Peyer's patch (tissue), 4 donors: Measurements from ENCODE around the gene TH. TPM values are rescaled to one million over a fixed set of nuclear protein-coding genes. Genes with fewer than 3 reads are reported as not detected.

Source experiments
- DNase-seq, 3 donors: peaks; one replicate each; pipeline ENCODE4 v3.0.0-alpha.2; 2017 to 2019
- H3K27ac ChIP-seq, 4 donors: fragments of 200-600 bp; sonication (generic); one replicate each; pipeline ENCODE4 v1.5.1; 2016 to 2019
- H3K27me3 ChIP-seq, 2 donors: fragments of 200-600 bp; sonication (generic); one replicate each; pipeline ENCODE4 v1.5.1; 2019
- H3K36me3 ChIP-seq, 3 donors: fragments of 200-600 bp; sonication (generic); one replicate each; pipeline ENCODE4 v1.5.1; 2016 to 2019
- H3K4me1 ChIP-seq, 4 donors: fragments of 200-600 bp; sonication (generic); one replicate each; pipeline ENCODE4 v1.5.1; 2016 to 2019
- H3K4me3 ChIP-seq, 4 donors: fragments of 200-600 bp; sonication (generic); 1 replicate in 3 of 4; 2 replicates in 1 of 4; pipeline ENCODE4 v1.5.1; 2016 to 2019; ENCODE audit warnings: mild to moderate bottlenecking in 1 of 4
- H3K9me3 ChIP-seq, 4 donors: fragments of 200-600 bp; sonication (generic); one replicate each; pipeline ENCODE4 v1.5.1; 2016 to 2019; ENCODE audit warnings: mild to moderate bottlenecking in 1 of 4
- CTCF ChIP-seq, 6 experiments: fragments of 450-650 bp in 4 of 6; fragments of 200-600 bp in 2 of 6; sonication (generic) in 1 of 6; IDR thresholded peaks; one replicate each; pipeline ENCODE4 v1.5.1; 2017 to 2019; ENCODE audit warnings: antibody characterized with exemption in 6 of 6, mild to moderate bottlenecking in 3 of 6, moderate library complexity in 1 of 6
- POLR2A ChIP-seq, 2 donors: fragments of 450-650 bp; IDR thresholded peaks; one replicate each; pipeline ENCODE4 v1.5.1; 2017; ENCODE audit warnings: antibody characterized with exemption in 2 of 2, mild to moderate bottlenecking in 2 of 2, moderate library complexity in 2 of 2
- total RNA-seq, 4 donors: library from RNA; depleted of rRNA; stranded (reverse); fragments of >200 nt; gene quantifications; one replicate each; pipeline ENCODE4 v1.1.0, GENCODE V29; 2016

The TH gene
- total RNA-seq, 4 donors from 2014 or later = 1.7 TPM; not detected in 3

- TF ChIP-seq POLR2A (IDR thresholded peaks at IDR 0.05) = no peak
- H3K4me3 ChIP-seq = peak overlapping the region; percentile 22 to 45 (median 37)
- DNase-seq = peak in 2 of 3 donors; percentile 17 to 56
- no peaks in the 10 kb centered on the region for H3K36me3 ChIP-seq
- H3K27ac ChIP-seq = no peak overlapping the region
- H3K9me3 ChIP-seq = no peaks in the 10 kb centered on the region
- H3K4me1 ChIP-seq = peaks cover 0 to 29% (median 6%) of the 10 kb centered on the region in 4 donors
- peaks cover 0 to 35% of the 10 kb centered on the region in 2 donors for H3K27me3 ChIP-seq
Observed at GRCh38 chr11:2137202-2138067, 34.2 kb downstream of the TH start.

GRCh38 chr11:2136952-2137201 is 34.7 kb downstream of the TH start:
- Histone ChIP-seq H3K36me3 (no peaks in the 10 kb centered on the region), H3K4me1 (peaks cover 0 to 29% (median 6%) of the 10 kb centered on the region in 4 donors), H3K4me3 (peak overlapping the region in 1 of 4 donors; percentile 12), H3K9me3 (no peaks in the 10 kb centered on the region), H3K27me3 (peaks cover 0 to 35% of the 10 kb centered on the region in 2 donors), H3K27ac (no peak overlapping the region)
- no peak for DNase-seq
- TF ChIP-seq POLR2A (IDR thresholded peaks at IDR 0.05) (no peak), CTCF (IDR thresholded peaks at IDR 0.05) (no peak)

GRCh38 chr11:2136209-2136951 is 35.2 kb downstream of the TH start:
- TF ChIP-seq CTCF (IDR thresholded peaks at IDR 0.05) (no peak), POLR2A (IDR thresholded peaks at IDR 0.05) (no peak)
- no peaks in the 10 kb centered on the region for H3K9me3 ChIP-seq
- peaks cover 0 to 29% (median 6%) of the 10 kb centered on the region in 4 donors for H3K4me1 ChIP-seq
- H3K4me3 ChIP-seq = peak overlapping the region in 1 of 4 donors; percentile 12
- peaks cover 0 to 35% of the 10 kb centered on the region in 2 donors for H3K27me3 ChIP-seq
- no peak overlapping the region for H3K27ac ChIP-seq
- H3K36me3 ChIP-seq = no peaks in the 10 kb centered on the region
- no peak for DNase-seq

- H3K9me3 ChIP-seq = no peaks in the 10 kb centered on the region
- no peak overlapping the region for H3K27ac ChIP-seq
- H3K27me3 ChIP-seq = peaks cover 0 to 31% of the 10 kb centered on the region in 2 donors
- no peak for DNase-seq
- H3K4me1 ChIP-seq = peaks cover 0 to 28% (median 6%) of the 10 kb centered on the region in 4 donors
- H3K4me3 ChIP-seq = no peak overlapping the region
- H3K36me3 ChIP-seq = no peaks in the 10 kb centered on the region
- TF ChIP-seq CTCF (IDR thresholded peaks at IDR 0.05) = no peak
Observed at GRCh38 chr11:2135648-2136201, 35.9 kb downstream of the TH start.

GRCh38 chr11:2135018-2135569 is 36.5 kb downstream of the TH start:
- Histone ChIP-seq H3K4me1 (peaks cover 0 to 22% (median 6%) of the 10 kb centered on the region in 4 donors), H3K36me3 (no peaks in the 10 kb centered on the region), H3K4me3 (no peak overlapping the region), H3K27me3 (peaks cover 0 to 25% of the 10 kb centered on the region in 2 donors), H3K9me3 (no peaks in the 10 kb centered on the region), H3K27ac (no peak overlapping the region)
- TF ChIP-seq POLR2A (IDR thresholded peaks at IDR 0.05) (no peak), CTCF (IDR thresholded peaks at IDR 0.05) (no peak)
- no peak for DNase-seq
